ENCODE measurements around the gene M1AP. TPM values are rescaled to one million over a fixed set of nuclear protein-coding genes. Genes with fewer than 3 reads are reported as not detected.

The M1AP gene
- total RNA-seq, 1 donor from 2014 or later = 0.20 TPM

GRCh38 chr2:74581463-74581862, 66.7 kb downstream of the M1AP start:
- Mint-ChIP-seq H3K36me3 (ENCODE audit: low read depth, unreplicated experiment) (peaks cover 1% of the 10 kb centered on the region), H3K4me1 (ENCODE audit: low read depth, unreplicated experiment) (peaks cover 25% of the 10 kb centered on the region), H3K27ac (ENCODE audit: unreplicated experiment) (no peak overlapping the region), H3K9me3 (ENCODE audit: unreplicated experiment) (no peaks in the 10 kb centered on the region), H3K27me3 (ENCODE audit: low read depth, unreplicated experiment) (no peaks in the 10 kb centered on the region), H3K4me3 (ENCODE audit: unreplicated experiment) (no peak overlapping the region)
- Histone ChIP-seq H3K4me2 (ENCODE audit: low read length) (no peak overlapping the region), H3K79me2 (ENCODE audit: insufficient read depth, low read length) (no peaks in the 10 kb centered on the region), H3K27me3 (ENCODE audit: insufficient read depth, low read length) (no peaks in the 10 kb centered on the region), H3K36me3 (ENCODE audit: insufficient read depth, low read length) (no peaks in the 10 kb centered on the region), H3K9ac (ENCODE audit: low read length) (no peak overlapping the region), H4K20me1 (ENCODE audit: insufficient read depth, low read length) (no peaks in the 10 kb centered on the region), H3K4me3 (ENCODE audit: insufficient read depth, low read depth, low read length) (no peak overlapping the region), H2AFZ (ENCODE audit: low read depth, low read length) (no peak overlapping the region), H3K4me1 (ENCODE audit: insufficient read depth, low read length) (peaks cover 28% of the 10 kb centered on the region), H3K9me3 (ENCODE audit: insufficient read depth, low read depth, low read length) (no peaks in the 10 kb centered on the region), H3K27ac (ENCODE audit: low read depth, low read length) (no peak overlapping the region)
- FAIRE-seq (no peak), DNase-seq (ENCODE audit: low read depth) (no peak)
- TF ChIP-seq CTCF (IDR thresholded peaks at IDR 0.05; ENCODE audit: insufficient read depth, low read depth, low read length) (no peak), EZH2 (IDR thresholded peaks at IDR 0.05; ENCODE audit: insufficient read depth, low read length) (no peak)

GRCh38 chr2:74578408-74578807, 69.7 kb downstream of the M1AP start:
- Histone ChIP-seq H2AFZ (ENCODE audit: low read depth, low read length) (no peak overlapping the region), H3K9me3 (ENCODE audit: insufficient read depth, low read depth, low read length) (no peaks in the 10 kb centered on the region), H3K36me3 (ENCODE audit: insufficient read depth, low read length) (no peaks in the 10 kb centered on the region), H3K4me3 (ENCODE audit: insufficient read depth, low read depth, low read length) (no peak overlapping the region), H4K20me1 (ENCODE audit: insufficient read depth, low read length) (no peaks in the 10 kb centered on the region), H3K9ac (ENCODE audit: low read length) (no peak overlapping the region), H3K27ac (ENCODE audit: low read depth, low read length) (no peak overlapping the region), H3K27me3 (ENCODE audit: insufficient read depth, low read length) (no peaks in the 10 kb centered on the region), H3K79me2 (ENCODE audit: insufficient read depth, low read length) (no peaks in the 10 kb centered on the region), H3K4me2 (ENCODE audit: low read length) (no peak overlapping the region), H3K4me1 (ENCODE audit: insufficient read depth, low read length) (peaks cover 23% of the 10 kb centered on the region)
- H3K4me1 Mint-ChIP-seq (ENCODE audit: low read depth, unreplicated experiment) = peaks cover 16% of the 10 kb centered on the region
- no peaks in the 10 kb centered on the region for H3K27me3 Mint-ChIP-seq (ENCODE audit: low read depth, unreplicated experiment)
- TF ChIP-seq CTCF (IDR thresholded peaks at IDR 0.05; ENCODE audit: insufficient read depth, low read depth, low read length) (no peak), EZH2 (IDR thresholded peaks at IDR 0.05; ENCODE audit: insufficient read depth, low read length) (no peak)
- H3K27ac Mint-ChIP-seq (ENCODE audit: unreplicated experiment) = no peak overlapping the region
- peaks cover 1% of the 10 kb centered on the region for H3K36me3 Mint-ChIP-seq (ENCODE audit: low read depth, unreplicated experiment)
- DNase-seq (ENCODE audit: low read depth) = no peak
- H3K4me3 Mint-ChIP-seq (ENCODE audit: unreplicated experiment) = no peak overlapping the region
- H3K9me3 Mint-ChIP-seq (ENCODE audit: unreplicated experiment) = no peaks in the 10 kb centered on the region
- no peak for FAIRE-seq

GRCh38 chr2:74577448-74577847, 70.7 kb downstream of the M1AP start:
- DNase-seq (ENCODE audit: low read depth) (no peak), FAIRE-seq (no peak)
- H3K27ac Mint-ChIP-seq (ENCODE audit: unreplicated experiment) = no peak overlapping the region
- Histone ChIP-seq H3K36me3 (ENCODE audit: insufficient read depth, low read length) (no peaks in the 10 kb centered on the region), H3K9me3 (ENCODE audit: insufficient read depth, low read depth, low read length) (no peaks in the 10 kb centered on the region), H2AFZ (ENCODE audit: low read depth, low read length) (peak overlapping the region; percentile 53), H3K4me1 (ENCODE audit: insufficient read depth, low read length) (peaks cover 19% of the 10 kb centered on the region), H3K4me3 (ENCODE audit: insufficient read depth, low read depth, low read length) (no peak overlapping the region), H3K4me2 (ENCODE audit: low read length) (no peak overlapping the region), H3K9ac (ENCODE audit: low read length) (no peak overlapping the region), H3K27me3 (ENCODE audit: insufficient read depth, low read length) (no peaks in the 10 kb centered on the region), H3K27ac (ENCODE audit: low read depth, low read length) (no peak overlapping the region), H4K20me1 (ENCODE audit: insufficient read depth, low read length) (no peaks in the 10 kb centered on the region), H3K79me2 (ENCODE audit: insufficient read depth, low read length) (no peaks in the 10 kb centered on the region)
- H3K36me3 Mint-ChIP-seq (ENCODE audit: low read depth, unreplicated experiment) = peaks cover 1% of the 10 kb centered on the region
- H3K27me3 Mint-ChIP-seq (ENCODE audit: low read depth, unreplicated experiment) = no peaks in the 10 kb centered on the region
- peaks cover 13% of the 10 kb centered on the region for H3K4me1 Mint-ChIP-seq (ENCODE audit: low read depth, unreplicated experiment)
- H3K4me3 Mint-ChIP-seq (ENCODE audit: unreplicated experiment) = no peak overlapping the region
- H3K9me3 Mint-ChIP-seq (ENCODE audit: unreplicated experiment) = no peaks in the 10 kb centered on the region
- TF ChIP-seq CTCF (IDR thresholded peaks at IDR 0.05; ENCODE audit: insufficient read depth, low read depth, low read length) = no peak
- TF ChIP-seq EZH2 (IDR thresholded peaks at IDR 0.05; ENCODE audit: insufficient read depth, low read length) = no peak

All from astrocyte (in vitro differentiated cells and primary cell).